Keratinocyte (primary cell): Measurements from ENCODE around the gene BPIFA1. TPM values are rescaled to one million over a fixed set of nuclear protein-coding genes. Genes with fewer than 3 reads are reported as not detected.

Experiments
- DNase-seq: peaks from one replicate; pipeline ENCODE4 v3.0.0-alpha.2; 2011; ENCODE audit warnings: low read depth, missing footprints, low spot score
- FAIRE-seq: peaks from 2 replicates; lab custom pipeline; 2011; peaks lifted over from hg19 to GRCh38; lab: Jason Lieb, UNC
- H2AFZ ChIP-seq: 2 replicates; pipeline ENCODE4 v1.6.0; 2012; ENCODE audit warnings: low read length, control low read depth, inconsistent platforms; ENCODE audit not compliant: control insufficient read depth
- H3K27ac ChIP-seq: 2 replicates; pipeline ENCODE4 v1.5.1; 2011; ENCODE audit warnings: low read length; ENCODE audit not compliant: control insufficient read depth, insufficient read depth
- H3K27me3 ChIP-seq: 3 replicates; pipeline ENCODE4 v1.6.0; 2011; ENCODE audit warnings: low read length; ENCODE audit not compliant: control insufficient read depth, insufficient read depth; ENCODE audit errors: extremely low read depth
- H3K36me3 ChIP-seq, 2 experiments: 2 replicates in 1 of 2; 3 replicates in 1 of 2; pipeline ENCODE4 v1.5.1; 2011; ENCODE audit warnings: low read length in 2 of 2, mild to moderate bottlenecking in 1 of 2; ENCODE audit not compliant: control insufficient read depth in 2 of 2, insufficient read depth in 2 of 2; ENCODE audit errors: extremely low read depth in 1 of 2
- H3K4me1 ChIP-seq: 3 replicates; pipeline ENCODE4 v1.5.1; 2011; ENCODE audit warnings: low read length; ENCODE audit not compliant: control insufficient read depth, insufficient read depth; ENCODE audit errors: extremely low read depth
- H3K4me2 ChIP-seq: 3 replicates; pipeline ENCODE4 v1.6.0; 2011; ENCODE audit warnings: low read depth, low read length; ENCODE audit not compliant: control insufficient read depth, insufficient read depth; ENCODE audit errors: extremely low read depth
- H3K4me3 ChIP-seq, 3 experiments: fragments of 200-600 bp in 1 of 3; sonication (generic) in 1 of 3; 2 replicates in 2 of 3; 3 replicates in 1 of 3; pipeline ENCODE4 v1.5.1; 2011 to 2016; ENCODE audit warnings: low read length in 3 of 3, mild to moderate bottlenecking in 3 of 3, control low read depth in 2 of 3, inconsistent platforms in 1 of 3, low read depth in 1 of 3, mixed read lengths in 1 of 3, mixed run types in 1 of 3, moderate library complexity in 1 of 3; ENCODE audit not compliant: control insufficient read depth in 2 of 3, insufficient read depth in 2 of 3; ENCODE audit errors: extremely low read depth in 1 of 3
- H3K79me2 ChIP-seq: 2 replicates; pipeline ENCODE4 v1.6.0; 2012; ENCODE audit warnings: low read length; ENCODE audit not compliant: control insufficient read depth, insufficient read depth
- H3K9ac ChIP-seq: 3 replicates; pipeline ENCODE4 v1.6.0; 2011; ENCODE audit warnings: low read length; ENCODE audit not compliant: control insufficient read depth, insufficient read depth; ENCODE audit errors: extremely low read depth
- H3K9me1 ChIP-seq: 3 replicates; pipeline ENCODE4 v1.6.0; 2011; ENCODE audit warnings: low read length; ENCODE audit not compliant: control insufficient read depth, insufficient read depth; ENCODE audit errors: extremely low read depth
- H3K9me3 ChIP-seq: 2 replicates; pipeline ENCODE4 v1.5.1; 2012; ENCODE audit warnings: low read depth, low read length; ENCODE audit not compliant: control insufficient read depth
- H4K20me1 ChIP-seq: 3 replicates; pipeline ENCODE4 v1.6.0; 2011; ENCODE audit warnings: low read length; ENCODE audit not compliant: control insufficient read depth, insufficient read depth; ENCODE audit errors: extremely low read depth
- CTCF ChIP-seq, 3 experiments: IDR thresholded peaks in 1 of 3; conservative IDR thresholded peaks in 1 of 3; optimal IDR thresholded peaks in 1 of 3; 2 replicates in 2 of 3; 3 replicates in 1 of 3; pipeline versions ENCODE3 to v1.5.1; 2011; ENCODE audit warnings: low read length in 3 of 3, mild to moderate bottlenecking in 3 of 3, moderate library complexity in 2 of 3, control low read depth in 1 of 3, inconsistent platforms in 1 of 3; ENCODE audit not compliant: insufficient read depth in 2 of 3; ENCODE audit errors: extremely low read depth in 1 of 3
- EZH2 ChIP-seq: IDR thresholded peaks from one replicate; pipeline ENCODE4 v1.6.1; 2012; ENCODE audit warnings: inconsistent platforms, mild to moderate bottlenecking, low read length, moderate library complexity
- dilution Hi-C: fragments of 300-500 bp; cut with MboI; formaldehyde crosslinking; loops from one replicate; pipeline ENCODE4 v1.7.0; 2020; ENCODE audit warnings: low sequenced_read_pairs; ENCODE audit not compliant: extremely low pct_ligation_motif_present
- polyA plus RNA-seq, 5 experiments: library from polyadenylated mRNA; depleted of rRNA in 3 of 5; stranded (reverse) in 3 of 5; stranded (forward) in 1 of 5; unstranded in 1 of 5; fragments of >200 nt; gene quantifications; 1 replicate in 1 of 5; 2 replicates in 3 of 5; 3 replicates in 1 of 5; pipeline versions ENCODE4 v1.2.1 to v1.2.3, GENCODE V29; 2011 to 2012; ENCODE audit warnings: missing spikeins in 2 of 5, low read depth in 1 of 5, low replicate concordance in 1 of 5

Gene BPIFA1
- polyA plus RNA-seq, 1 donor (not counting 4 experiments of a cell fraction or from before 2014, with no cell fraction given) = not detected

DNA sequence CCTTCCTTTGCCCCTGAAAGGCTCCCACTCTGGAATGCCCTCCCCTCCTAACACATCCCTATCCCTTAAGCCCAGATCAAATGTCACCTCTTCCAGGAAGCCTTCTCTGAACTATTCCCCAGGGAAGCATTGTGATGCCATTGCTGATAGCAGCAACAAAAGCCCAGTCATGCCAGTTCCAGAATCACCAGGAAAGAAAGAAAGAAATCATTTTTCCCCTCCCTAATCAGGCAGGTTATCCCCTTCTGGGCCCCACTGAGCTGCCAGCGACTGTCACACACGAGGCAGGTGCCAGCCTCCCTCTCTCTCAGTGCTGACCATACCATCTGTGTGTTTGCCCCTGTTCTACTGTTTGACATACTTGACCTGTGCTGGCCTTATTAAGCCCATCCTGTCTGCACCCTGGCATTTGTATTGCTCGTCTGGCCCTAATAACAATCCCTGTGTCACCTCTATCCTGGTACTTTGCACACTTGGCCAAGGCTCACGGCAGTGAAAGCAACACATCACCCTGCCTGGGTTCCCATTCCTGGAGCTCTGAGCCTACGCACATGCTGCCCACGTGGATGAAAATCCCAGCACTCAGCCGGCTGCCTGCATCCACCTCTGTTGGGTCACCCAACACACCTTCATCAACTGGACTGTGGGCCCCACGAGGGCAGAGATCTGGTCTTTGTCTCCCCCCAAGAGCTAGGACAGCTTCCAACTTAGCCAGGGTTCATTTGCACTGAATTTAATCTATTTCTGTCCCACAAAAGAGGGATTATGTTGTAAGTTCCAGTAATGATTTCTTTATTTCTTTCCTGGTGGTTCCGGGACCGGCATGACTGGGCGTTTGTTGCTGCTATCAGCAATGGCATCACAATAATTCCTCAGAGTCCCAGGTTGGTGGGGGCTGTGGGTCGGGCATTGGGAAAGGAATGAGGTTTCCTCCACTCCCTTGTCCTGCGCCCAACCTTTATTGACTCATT is 42.0 kb downstream of the BPIFA1 start:
- H3K4me2 ChIP-seq = no peak overlapping the region
- peaks cover 12% of the 10 kb centered on the region for H3K27me3 ChIP-seq
- no peak overlapping the region for H2AFZ ChIP-seq
- DNase-seq = no peak
- no peak overlapping the region for H3K27ac ChIP-seq
- no peak overlapping the region for H3K4me3 ChIP-seq
- no peak for FAIRE-seq
- H3K36me3 ChIP-seq = no peaks in the 10 kb centered on the region
- no peaks in the 10 kb centered on the region for H3K9me1 ChIP-seq
- no peaks in the 10 kb centered on the region for H3K79me2 ChIP-seq
- H3K9ac ChIP-seq = no peak overlapping the region
- dilution Hi-C loops = no loop called here
- H3K4me1 ChIP-seq = no peaks in the 10 kb centered on the region
- no peaks in the 10 kb centered on the region for H3K9me3 ChIP-seq
- no peaks in the 10 kb centered on the region for H4K20me1 ChIP-seq
- TF ChIP-seq EZH2 (no peak), CTCF (optimal IDR thresholded peaks at IDR 0.05 in 1 of 3, IDR thresholded peaks at IDR 0.05 in 1 of 3, conservative IDR thresholded peaks at IDR 0.05 in 1 of 3; ENCODE audit: extremely low read depth in 1 of 3, insufficient read depth in 2 of 3, low read length in 3 of 3) (no peak)

DNA sequence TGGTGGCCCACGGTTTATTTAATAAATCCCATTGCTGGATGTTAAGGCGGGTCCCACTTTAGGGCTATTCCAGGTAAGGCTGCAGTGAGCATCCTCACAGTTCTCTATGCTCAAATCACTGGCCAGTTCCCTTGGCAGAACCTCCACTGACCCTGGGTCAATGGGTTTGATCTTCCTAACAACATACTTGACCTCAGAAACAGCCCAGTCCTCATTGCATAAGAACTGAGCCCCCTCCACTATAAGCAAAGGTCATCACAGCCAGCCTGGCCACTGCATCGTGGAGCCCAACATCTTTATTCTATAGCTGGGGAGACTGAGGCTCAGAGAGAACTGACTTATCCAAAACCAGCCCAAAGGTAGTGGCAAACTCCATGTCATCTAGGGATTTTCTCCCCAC is 42.9 kb downstream of the BPIFA1 start:
- Histone ChIP-seq H3K4me1 (no peaks in the 10 kb centered on the region), H3K79me2 (no peaks in the 10 kb centered on the region), H2AFZ (no peak overlapping the region), H3K4me3 (no peak overlapping the region), H4K20me1 (no peaks in the 10 kb centered on the region), H3K9ac (no peak overlapping the region), H3K9me1 (no peaks in the 10 kb centered on the region), H3K4me2 (no peak overlapping the region), H3K36me3 (no peaks in the 10 kb centered on the region), H3K27me3 (peaks cover 12% of the 10 kb centered on the region), H3K27ac (no peak overlapping the region), H3K9me3 (no peaks in the 10 kb centered on the region)
- DNase-seq = no peak
- TF ChIP-seq EZH2 (no peak), CTCF (optimal IDR thresholded peaks at IDR 0.05 in 1 of 3, IDR thresholded peaks at IDR 0.05 in 1 of 3, conservative IDR thresholded peaks at IDR 0.05 in 1 of 3; ENCODE audit: extremely low read depth in 1 of 3, insufficient read depth in 2 of 3, low read length in 3 of 3) (no peak)
- dilution Hi-C loops = no loop called here
- no peak for FAIRE-seq
